Peyer's patch (tissue), 4 donors: ENCODE data around the gene BBS5.

Source experiments
- CTCF ChIP-seq, 6 experiments: fragments of 450-650 bp in 4 of 6; fragments of 200-600 bp in 2 of 6; sonication (generic) in 1 of 6; IDR thresholded peaks; one replicate each; pipeline ENCODE4 v1.5.1; 2017 to 2019; ENCODE audit warnings: antibody characterized with exemption in 6 of 6, mild to moderate bottlenecking in 3 of 6, moderate library complexity in 1 of 6
- POLR2A ChIP-seq, 2 donors: fragments of 450-650 bp; IDR thresholded peaks; one replicate each; pipeline ENCODE4 v1.5.1; 2017; ENCODE audit warnings: antibody characterized with exemption in 2 of 2, mild to moderate bottlenecking in 2 of 2, moderate library complexity in 2 of 2

- TF ChIP-seq CTCF (IDR thresholded peaks at IDR 0.05): no peak
- no peak for TF ChIP-seq POLR2A (IDR thresholded peaks at IDR 0.05)
These were observed 25.4 kb downstream of the BBS5 start for GRCh38 chr2:169504651-169505050.
